Thoracic aorta (tissue), 2 donors: ENCODE data around the gene ZDHHC14. TPM values are rescaled to one million over a fixed set of nuclear protein-coding genes. Genes with fewer than 3 reads are reported as not detected.

Experiments used
- ATAC-seq: fragments of 150-250 bp; one replicate; pipeline ENCODE4 v1.8.0; 2017; ENCODE audit warnings: low read depth; ENCODE audit not compliant: insufficient number of reproducible peaks, low FRiP score
- DNase-seq: peaks from one replicate; pipeline ENCODE4 v3.0.0-alpha.2; 2020; ENCODE audit warnings: low spot score
- H3K27ac ChIP-seq, 2 donors: fragments of 200-600 bp; sonication (generic); 1 replicate in 1 of 2; 2 replicates in 1 of 2; pipeline ENCODE4 v1.5.1; 2016; ENCODE audit warnings: mild to moderate bottlenecking in 2 of 2, moderate library complexity in 2 of 2
- H3K27me3 ChIP-seq: fragments of 200-600 bp; sonication (generic); replicated peaks from 2 replicates; pipeline ENCODE4 v1.6.0; 2016; ENCODE audit warnings: mild to moderate bottlenecking; ENCODE audit not compliant: insufficient read depth
- H3K36me3 ChIP-seq: fragments of 200-600 bp; sonication (generic); one replicate; pipeline ENCODE4 v1.5.1; 2016
- H3K4me1 ChIP-seq, 2 donors: fragments of 200-600 bp; sonication (generic); 1 replicate in 1 of 2; 2 replicates in 1 of 2; pipeline versions ENCODE4 v1.5.1 to v1.6.0; 2016; ENCODE audit warnings: low read depth in 2 of 2, mild to moderate bottlenecking in 1 of 2; ENCODE audit not compliant: control insufficient read depth in 1 of 2
- H3K4me3 ChIP-seq: fragments of 200-600 bp; sonication (generic); 2 replicates; pipeline ENCODE4 v1.5.1; 2016; ENCODE audit warnings: mild to moderate bottlenecking
- H3K9me3 ChIP-seq: fragments of 200-600 bp; sonication (generic); 2 replicates; pipeline ENCODE4 v1.5.1; 2016
- CTCF ChIP-seq: fragments of 200-600 bp; sonication (generic); IDR thresholded peaks from one replicate; pipeline ENCODE4 v1.5.1; 2019; ENCODE audit warnings: antibody characterized with exemption
- total RNA-seq, 2 donors: library from RNA; depleted of rRNA; stranded (reverse); fragments of >200 nt; gene quantifications; one replicate each; pipeline versions ENCODE4 v1.1.0 to v1.2.3, GENCODE V29; 2016

ZDHHC14 gene
- total RNA-seq, 2 donors from 2014 or later: 20.0 to 31.1 TPM

GRCh38 chr6:157644043-157644810 lies 263.2 kb downstream of the ZDHHC14 start:
- no peak overlapping the region for H3K27ac ChIP-seq
- no peak for TF ChIP-seq CTCF
- H3K27me3 ChIP-seq: no peaks in the 10 kb centered on the region
- no peaks in the 10 kb centered on the region for H3K9me3 ChIP-seq
- ATAC-seq (no peak), DNase-seq (no peak)
- no peaks in the 10 kb centered on the region for H3K36me3 ChIP-seq
- no peak overlapping the region for H3K4me3 ChIP-seq
- no peaks in the 10 kb centered on the region for H3K4me1 ChIP-seq

- DNase-seq: no peak
- no peak for ATAC-seq
- H3K27me3 ChIP-seq: no peaks in the 10 kb centered on the region
- TF ChIP-seq CTCF: no peak
- H3K4me1 ChIP-seq: peaks cover 0 to 5% of the 10 kb centered on the region in 2 donors
- no peaks in the 10 kb centered on the region for H3K36me3 ChIP-seq
- no peak overlapping the region for H3K27ac ChIP-seq
- H3K9me3 ChIP-seq: no peaks in the 10 kb centered on the region
- H3K4me3 ChIP-seq: no peak overlapping the region
These were observed 264.3 kb downstream of the ZDHHC14 start for GRCh38 chr6:157645201-157645795.

- TF ChIP-seq CTCF: no peak
- H3K27ac ChIP-seq: no peak overlapping the region
- peaks cover 0 to 5% of the 10 kb centered on the region in 2 donors for H3K4me1 ChIP-seq
- H3K27me3 ChIP-seq: no peaks in the 10 kb centered on the region
- no peaks in the 10 kb centered on the region for H3K36me3 ChIP-seq
- H3K9me3 ChIP-seq: no peaks in the 10 kb centered on the region
- H3K4me3 ChIP-seq: no peak overlapping the region
- DNase-seq: no peak
- no peak for ATAC-seq
These were observed 265.0 kb downstream of the ZDHHC14 start for GRCh38 chr6:157646012-157646411.

GRCh38 chr6:157647261-157647915 lies 266.4 kb downstream of the ZDHHC14 start:
- Histone ChIP-seq H3K27ac (no peak overlapping the region), H3K9me3 (no peaks in the 10 kb centered on the region), H3K4me1 (peaks cover 0 to 5% of the 10 kb centered on the region in 2 donors), H3K4me3 (no peak overlapping the region), H3K27me3 (no peaks in the 10 kb centered on the region), H3K36me3 (no peaks in the 10 kb centered on the region)
- DNase-seq (no peak), ATAC-seq (no peak)
- TF ChIP-seq CTCF: no peak

- TF ChIP-seq CTCF: no peak
- Histone ChIP-seq H3K9me3 (no peaks in the 10 kb centered on the region), H3K27me3 (no peaks in the 10 kb centered on the region), H3K27ac (no peak overlapping the region), H3K36me3 (peaks cover 5% of the 10 kb centered on the region), H3K4me3 (no peak overlapping the region), H3K4me1 (peaks cover 0 to 5% of the 10 kb centered on the region in 2 donors)
- ATAC-seq (no peak), DNase-seq (no peak)
These were observed 267.6 kb downstream of the ZDHHC14 start for GRCh38 chr6:157648561-157648960.
